ENCODE measurements around the gene MAD1L1. TPM values are rescaled to one million over a fixed set of nuclear protein-coding genes. Genes with fewer than 3 reads are reported as not detected.

MAD1L1 gene
- 57.4 TPM in 2 replicates for total RNA-seq

DNA sequence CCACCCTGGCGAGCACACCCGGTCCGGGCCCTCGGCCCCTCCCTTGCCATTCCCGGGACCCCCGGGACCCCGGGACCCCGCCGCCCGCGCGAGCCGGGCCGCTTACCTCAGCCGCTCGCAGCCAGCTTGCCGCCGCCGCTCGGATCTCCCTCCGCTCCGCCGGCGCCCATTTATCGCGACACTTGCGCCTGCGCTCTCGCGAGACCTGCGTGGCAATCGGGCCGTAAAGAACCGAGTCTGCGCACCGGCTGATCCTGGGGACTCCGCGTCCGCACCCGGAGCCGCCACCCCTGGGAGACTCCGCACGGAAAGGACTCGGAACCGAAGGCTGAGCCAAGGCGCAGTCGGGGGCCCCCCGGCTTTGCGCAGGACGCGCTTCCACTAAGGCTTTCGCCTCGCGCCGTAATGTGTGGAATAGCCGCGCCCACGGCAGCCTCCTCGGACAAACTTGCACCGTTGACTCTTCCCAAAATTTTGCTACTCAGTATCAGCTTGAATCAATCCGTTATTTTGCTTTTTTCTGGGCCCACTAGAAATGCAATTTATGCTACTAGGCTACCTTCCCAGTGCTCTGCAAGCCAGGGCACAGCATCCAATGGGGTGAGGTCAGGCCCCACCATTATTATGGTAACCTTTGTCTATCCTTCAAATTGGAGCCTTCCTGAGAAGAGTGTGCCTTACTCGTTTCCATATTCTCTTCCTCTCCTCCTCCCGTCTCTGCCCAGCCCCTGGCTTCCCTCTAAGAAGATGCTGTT is at the start of gene MAD1L1:
Gene MAD1L1 (minus strand): TSS at position 180 of the 755 bp plus-strand sequence. CDS start 2,812 bp downstream, outside the sequence.
- Histone ChIP-seq H3K36me3 (ENCODE audit: control insufficient read depth, insufficient read depth, low read length) (peaks cover 18% of the 10 kb centered on the region), H3K27me3 (ENCODE audit: control insufficient read depth, insufficient read depth, low read length) (no peaks in the 10 kb centered on the region), H3K4me3 (ENCODE audit: low read depth, low read length) (peak within 1 kb of the TSS; percentile 91)
- DNase-seq (ENCODE audit: low read depth) (peak; percentile 67), FAIRE-seq (no peak)
- no peak for TF ChIP-seq CTCF (IDR thresholded peaks at IDR 0.05; ENCODE audit: insufficient read depth, low read length, severe bottlenecking)

DNA sequence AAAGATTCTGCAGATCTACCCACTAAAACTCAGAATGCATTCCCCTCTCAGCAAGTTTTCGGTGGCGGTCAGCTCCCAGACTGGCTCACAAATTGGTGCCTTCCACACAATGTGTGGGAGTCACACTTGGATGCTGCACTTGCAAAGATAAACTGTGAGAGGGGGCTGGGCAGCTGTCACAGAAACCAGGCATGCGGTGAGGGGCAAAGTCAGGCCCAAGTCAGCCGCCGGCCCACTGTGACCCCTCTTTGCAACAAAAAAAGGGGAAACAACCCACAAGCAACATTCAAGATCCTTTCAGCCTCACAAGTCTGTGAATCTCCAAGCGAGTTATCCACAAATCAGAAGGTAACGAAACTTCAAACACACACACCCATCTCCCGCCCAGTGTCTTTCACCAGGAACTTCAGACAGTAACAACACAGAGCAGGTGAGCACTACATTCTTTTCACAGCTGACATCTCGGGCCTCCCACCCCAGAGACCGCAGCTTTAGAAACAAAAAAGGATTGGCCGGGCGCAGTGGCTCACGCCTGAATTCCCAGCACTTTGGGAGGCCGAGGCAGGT is 49.5 kb upstream of the MAD1L1 start:
- no peak for TF ChIP-seq CTCF (IDR thresholded peaks at IDR 0.05; ENCODE audit: insufficient read depth, low read length, severe bottlenecking)
- FAIRE-seq (no peak), DNase-seq (ENCODE audit: low read depth) (no peak)
- Histone ChIP-seq H3K4me3 (ENCODE audit: low read depth, low read length) (no peak overlapping the region), H3K36me3 (ENCODE audit: control insufficient read depth, insufficient read depth, low read length) (no peaks in the 10 kb centered on the region), H3K27me3 (ENCODE audit: control insufficient read depth, insufficient read depth, low read length) (no peaks in the 10 kb centered on the region)

- no peak for TF ChIP-seq CTCF (IDR thresholded peaks at IDR 0.05; ENCODE audit: insufficient read depth, low read length, severe bottlenecking)
- DNase-seq (ENCODE audit: low read depth) (no peak), FAIRE-seq (no peak)
- Histone ChIP-seq H3K27me3 (ENCODE audit: control insufficient read depth, insufficient read depth, low read length) (no peaks in the 10 kb centered on the region), H3K36me3 (ENCODE audit: control insufficient read depth, insufficient read depth, low read length) (no peaks in the 10 kb centered on the region), H3K4me3 (ENCODE audit: low read depth, low read length) (no peak overlapping the region)
Measured at GRCh38 chr7:2281541-2281940, 48.8 kb upstream of the MAD1L1 start.

DNA sequence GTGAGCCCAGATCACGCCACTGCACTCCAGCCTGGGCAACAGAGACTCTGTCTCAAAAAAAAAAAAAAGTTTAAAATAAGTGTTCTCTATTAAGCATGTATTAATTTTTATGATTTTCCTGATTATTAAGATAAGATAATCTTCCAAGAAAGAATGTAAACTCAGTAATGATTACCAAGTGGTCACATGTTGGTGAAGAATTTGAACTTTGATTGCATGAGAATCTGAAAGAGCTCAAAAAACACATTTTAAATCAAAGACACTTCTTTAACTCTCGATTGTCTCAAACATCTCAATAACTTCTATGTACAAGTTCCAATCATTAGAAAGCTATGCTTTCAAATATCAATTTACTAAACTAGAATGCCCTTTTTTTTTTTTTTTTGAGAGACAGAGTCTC is 47.7 kb upstream of the MAD1L1 start:
- no peak for TF ChIP-seq CTCF (IDR thresholded peaks at IDR 0.05; ENCODE audit: insufficient read depth, low read length, severe bottlenecking)
- DNase-seq (ENCODE audit: low read depth) (no peak), FAIRE-seq (no peak)
- no peaks in the 10 kb centered on the region for H3K36me3 ChIP-seq (ENCODE audit: control insufficient read depth, insufficient read depth, low read length)
- H3K4me3 ChIP-seq (ENCODE audit: low read depth, low read length), result no peak overlapping the region
- no peaks in the 10 kb centered on the region for H3K27me3 ChIP-seq (ENCODE audit: control insufficient read depth, insufficient read depth, low read length)

DNA sequence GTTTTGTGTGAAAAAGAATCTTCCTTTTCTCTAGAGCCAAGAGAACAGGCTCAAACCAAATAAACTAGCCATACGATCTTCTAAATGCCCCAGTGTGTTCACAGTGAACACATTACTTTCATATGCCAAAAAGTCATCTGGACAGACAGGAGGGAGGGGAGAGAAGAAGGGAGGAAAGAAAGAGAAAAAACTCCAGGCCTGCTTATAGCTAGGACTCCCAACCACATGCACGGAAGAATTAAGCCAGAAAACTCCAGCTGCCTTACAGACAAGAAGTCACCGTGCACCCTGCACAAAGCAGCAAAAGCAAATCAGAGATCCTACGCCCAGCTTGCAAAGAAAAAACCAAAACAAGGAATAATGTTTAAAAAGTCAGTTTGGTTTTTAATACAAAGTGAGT is 47.2 kb upstream of the MAD1L1 start:
- Histone ChIP-seq H3K4me3 (ENCODE audit: low read depth, low read length) (no peak overlapping the region), H3K36me3 (ENCODE audit: control insufficient read depth, insufficient read depth, low read length) (no peaks in the 10 kb centered on the region), H3K27me3 (ENCODE audit: control insufficient read depth, insufficient read depth, low read length) (no peaks in the 10 kb centered on the region)
- no peak for TF ChIP-seq CTCF (IDR thresholded peaks at IDR 0.05; ENCODE audit: insufficient read depth, low read length, severe bottlenecking)
- FAIRE-seq (no peak), DNase-seq (ENCODE audit: low read depth) (no peak)

All from bronchial epithelial cell (primary cell).